Large intestine (tissue), 3 donors: ENCODE data around the gene HCK. TPM values are rescaled to one million over a fixed set of nuclear protein-coding genes. Genes with fewer than 3 reads are reported as not detected.

Experiments used
- DNase-seq, 2 donors: peaks; one replicate each; pipeline versions ENCODE4 v3.0.0 to v3.0.0-alpha.2; 2013
- H3K27ac ChIP-seq: one replicate; pipeline ENCODE4 v1.5.1; 2013; ENCODE audit warnings: low read length
- H3K27me3 ChIP-seq: 2 replicates; pipeline ENCODE4 v1.6.1; 2013; ENCODE audit warnings: low read length; ENCODE audit not compliant: control insufficient read depth, insufficient read depth
- H3K36me3 ChIP-seq: 2 replicates; pipeline ENCODE4 v1.6.1; 2013; ENCODE audit warnings: low read length; ENCODE audit not compliant: control insufficient read depth, insufficient read depth
- H3K4me1 ChIP-seq: one replicate; pipeline ENCODE4 v1.6.1; 2013; ENCODE audit warnings: low read length; ENCODE audit not compliant: control insufficient read depth, insufficient read depth
- H3K4me3 ChIP-seq: one replicate; pipeline ENCODE4 v1.5.1; 2013; ENCODE audit warnings: low read length
- H3K9me3 ChIP-seq: one replicate; pipeline ENCODE4 v1.6.1; 2013; ENCODE audit warnings: mild to moderate bottlenecking, low read depth, low read length, moderate library complexity; ENCODE audit not compliant: control insufficient read depth
- WGBS: methylation state at CpG from one replicate; pipeline ENCODE4 v1.1.5; 2013; ENCODE audit warnings: low lambda C conversion rate; ENCODE audit not compliant: insufficient coverage; 5-methylcytosine and 5-hydroxymethylcytosine counted together
- polyA plus RNA-seq: library from polyadenylated mRNA; unstranded; fragments of 120-200 nt; gene quantifications from one replicate; pipeline ENCODE4 v1.2.1, GENCODE V29; 2013

Gene HCK
- polyA plus RNA-seq, 1 donor: 10.8 TPM

GRCh38 chr20:32059189-32059588, 7.1 kb downstream of the HCK start:
- WGBS: 88% methylated on average over 1 of the region's 1 CpG
- Histone ChIP-seq H3K27ac (no peak overlapping the region), H3K4me3 (no peak overlapping the region), H3K4me1 (no peaks in the 10 kb centered on the region), H3K9me3 (no peaks in the 10 kb centered on the region), H3K27me3 (peaks cover 35% of the 10 kb centered on the region), H3K36me3 (no peaks in the 10 kb centered on the region)
- no peak for DNase-seq

- DNase-seq: no peak
Observed at GRCh38 chr20:32062776-32063170, 10.7 kb downstream of the HCK start.

GRCh38 chr20:32063695-32064094, 11.7 kb downstream of the HCK start:
- Histone ChIP-seq H3K4me3 (no peak overlapping the region), H3K27me3 (peaks cover 17% of the 10 kb centered on the region), H3K36me3 (no peaks in the 10 kb centered on the region), H3K9me3 (no peaks in the 10 kb centered on the region), H3K27ac (no peak overlapping the region), H3K4me1 (no peaks in the 10 kb centered on the region)
- 83% methylated on average over 1 of the region's 4 CpGs for WGBS
- no peak for DNase-seq

More at GRCh38 chr20:32062776-32063170, 10.7 kb downstream of the HCK start:
- no peaks in the 10 kb centered on the region for H3K4me1 ChIP-seq
- H3K27me3 ChIP-seq: peaks cover 24% of the 10 kb centered on the region
- H3K36me3 ChIP-seq: no peaks in the 10 kb centered on the region
- H3K9me3 ChIP-seq: no peaks in the 10 kb centered on the region
- WGBS: no CpG with 5 or more reads among the region's 4 CpGs
- H3K4me3 ChIP-seq: no peak overlapping the region
- no peak overlapping the region for H3K27ac ChIP-seq

GRCh38 chr20:32064667-32065066, 12.6 kb downstream of the HCK start:
- no peak overlapping the region for H3K4me3 ChIP-seq
- H3K27ac ChIP-seq: no peak overlapping the region
- H3K4me1 ChIP-seq: no peaks in the 10 kb centered on the region
- WGBS: no CpG with 5 or more reads among the region's 7 CpGs
- DNase-seq: no peak
- H3K9me3 ChIP-seq: no peaks in the 10 kb centered on the region
- no peaks in the 10 kb centered on the region for H3K36me3 ChIP-seq
- H3K27me3 ChIP-seq: peaks cover 13% of the 10 kb centered on the region

- no peaks in the 10 kb centered on the region for H3K4me1 ChIP-seq
- H3K27ac ChIP-seq: no peak overlapping the region
- no peak for DNase-seq
- H3K4me3 ChIP-seq: no peak overlapping the region
- H3K9me3 ChIP-seq: no peaks in the 10 kb centered on the region
- H3K27me3 ChIP-seq: peaks cover 18% of the 10 kb centered on the region
- WGBS: 33% methylated on average over 1 of the region's 6 CpGs
- H3K36me3 ChIP-seq: no peaks in the 10 kb centered on the region
Observed at GRCh38 chr20:32067234-32067821, 15.3 kb downstream of the HCK start.

- WGBS: 79% methylated on average over 2 of the region's 2 CpGs
- H3K4me3 ChIP-seq: no peak overlapping the region
- no peaks in the 10 kb centered on the region for H3K4me1 ChIP-seq
- no peaks in the 10 kb centered on the region for H3K9me3 ChIP-seq
- no peaks in the 10 kb centered on the region for H3K36me3 ChIP-seq
- DNase-seq: no peak
- peaks cover 11% of the 10 kb centered on the region for H3K27me3 ChIP-seq
- no peak overlapping the region for H3K27ac ChIP-seq
Observed at GRCh38 chr20:32068174-32068573, 16.1 kb downstream of the HCK start.

- Histone ChIP-seq H3K4me3 (no peak overlapping the region), H3K27me3 (peaks cover 11% of the 10 kb centered on the region), H3K27ac (no peak overlapping the region), H3K4me1 (no peaks in the 10 kb centered on the region), H3K9me3 (no peaks in the 10 kb centered on the region), H3K36me3 (no peaks in the 10 kb centered on the region)
- no peak for DNase-seq
Observed at GRCh38 chr20:32069711-32070110, 17.7 kb downstream of the HCK start.

- Histone ChIP-seq H3K9me3 (no peaks in the 10 kb centered on the region), H3K36me3 (no peaks in the 10 kb centered on the region), H3K4me3 (no peak overlapping the region), H3K4me1 (no peaks in the 10 kb centered on the region), H3K27me3 (peaks cover 11% of the 10 kb centered on the region), H3K27ac (no peak overlapping the region)
- WGBS: no CpG with 5 or more reads among the region's 1 CpG
- no peak for DNase-seq
Observed at GRCh38 chr20:32070282-32070681, 18.2 kb downstream of the HCK start.

GRCh38 chr20:32070690-32071213, 18.7 kb downstream of the HCK start:
- Histone ChIP-seq H3K27ac (no peak overlapping the region), H3K4me3 (no peak overlapping the region), H3K9me3 (no peaks in the 10 kb centered on the region), H3K27me3 (peaks cover 11% of the 10 kb centered on the region), H3K4me1 (no peaks in the 10 kb centered on the region), H3K36me3 (no peaks in the 10 kb centered on the region)
- no peak for DNase-seq
- WGBS: 41% methylated on average over 4 of the region's 4 CpGs

GRCh38 chr20:32071395-32072167, 19.5 kb downstream of the HCK start:
- no peaks in the 10 kb centered on the region for H3K9me3 ChIP-seq
- H3K27me3 ChIP-seq: peaks cover 11% of the 10 kb centered on the region
- 50% methylated on average over 2 of the region's 17 CpGs for WGBS
- H3K4me3 ChIP-seq: no peak overlapping the region
- no peaks in the 10 kb centered on the region for H3K4me1 ChIP-seq
- DNase-seq: no peak
- H3K36me3 ChIP-seq: no peaks in the 10 kb centered on the region
- H3K27ac ChIP-seq: no peak overlapping the region
